Islet precursor cell (in vitro differentiated cells): ENCODE measurements around the gene NAGK.
"Not testable (repeated sequence)": the region's sequence is repeated elsewhere in the genome, so short reads cannot be mapped to it uniquely, and the experiment has no call there.

Experiments
- DNase-seq: peaks from one replicate; pipeline ENCODE4 v3.0.0-alpha.2; 2018

The NAGK gene

DNA sequence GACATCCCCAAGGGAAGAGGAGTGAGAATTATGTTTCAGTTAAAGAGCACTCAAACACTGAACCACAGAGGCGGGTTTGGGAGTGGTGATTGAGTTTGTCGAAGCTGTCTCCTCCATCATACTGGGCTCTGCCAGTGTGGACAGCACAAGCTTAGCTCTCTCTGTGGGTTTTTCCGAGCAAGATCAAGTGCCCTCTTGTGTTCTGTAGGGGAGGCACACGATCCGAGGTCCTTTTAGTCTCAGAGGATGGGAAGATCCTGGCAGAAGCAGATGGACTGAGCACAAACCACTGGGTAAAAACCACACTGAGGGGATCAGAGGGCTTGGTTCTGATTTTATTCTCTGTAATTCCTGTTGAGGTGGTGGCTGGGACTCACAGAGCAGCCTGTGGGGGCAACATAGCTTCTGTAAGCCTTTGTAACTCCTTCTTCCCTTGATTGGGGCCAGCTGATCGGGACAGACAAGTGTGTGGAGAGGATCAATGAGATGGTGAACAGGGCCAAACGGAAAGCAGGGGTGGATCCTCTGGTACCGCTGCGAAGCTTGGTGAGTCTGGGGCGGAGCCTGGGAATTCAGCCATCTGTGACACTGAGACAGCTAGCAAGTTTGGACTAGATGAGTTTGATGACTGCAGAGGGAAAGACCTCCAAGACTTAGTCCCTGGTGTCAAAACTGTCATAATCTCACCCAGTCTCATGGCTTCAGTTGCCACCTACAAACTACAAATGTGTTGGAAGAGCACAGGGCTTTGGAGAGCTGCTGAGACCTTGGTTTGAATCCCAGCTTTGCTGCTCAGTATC, 2.0 kb downstream of the NAGK start:
- peak; percentile 77 for DNase-seq

DNA sequence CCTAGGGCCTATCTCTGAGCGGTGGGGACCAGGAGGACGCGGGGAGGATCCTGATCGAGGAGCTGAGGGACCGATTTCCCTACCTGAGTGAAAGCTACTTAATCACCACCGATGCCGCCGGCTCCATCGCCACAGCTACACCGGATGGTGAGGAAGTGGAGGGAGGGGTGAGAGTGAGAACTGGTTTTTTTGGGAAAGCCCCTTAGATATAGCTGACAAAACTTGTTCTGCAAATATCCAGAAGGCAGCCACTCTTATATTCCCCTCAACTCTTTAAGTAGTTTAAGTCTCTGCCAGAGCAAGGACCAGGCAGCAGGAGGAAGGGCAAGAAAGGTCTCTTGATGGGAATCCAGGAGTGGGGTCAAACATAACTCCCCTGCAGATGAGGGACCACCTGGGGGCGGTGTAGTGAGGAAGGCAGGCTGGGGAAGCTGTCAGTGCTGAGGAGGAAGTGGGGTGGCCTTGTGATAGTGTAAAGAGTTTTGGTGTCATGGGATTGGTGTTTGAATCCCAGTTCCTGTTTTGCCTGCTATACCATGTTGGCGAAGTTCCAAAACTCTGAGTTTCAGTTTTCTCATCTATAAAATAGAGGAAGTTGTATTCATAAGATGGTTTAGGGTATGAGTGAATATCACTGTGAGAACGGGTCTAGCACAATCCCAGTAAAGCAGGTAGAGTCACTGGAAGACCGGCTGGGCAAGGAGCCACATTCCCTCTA, 3.4 kb downstream of the NAGK start:
- peak; percentile 31 for DNase-seq

DNA sequence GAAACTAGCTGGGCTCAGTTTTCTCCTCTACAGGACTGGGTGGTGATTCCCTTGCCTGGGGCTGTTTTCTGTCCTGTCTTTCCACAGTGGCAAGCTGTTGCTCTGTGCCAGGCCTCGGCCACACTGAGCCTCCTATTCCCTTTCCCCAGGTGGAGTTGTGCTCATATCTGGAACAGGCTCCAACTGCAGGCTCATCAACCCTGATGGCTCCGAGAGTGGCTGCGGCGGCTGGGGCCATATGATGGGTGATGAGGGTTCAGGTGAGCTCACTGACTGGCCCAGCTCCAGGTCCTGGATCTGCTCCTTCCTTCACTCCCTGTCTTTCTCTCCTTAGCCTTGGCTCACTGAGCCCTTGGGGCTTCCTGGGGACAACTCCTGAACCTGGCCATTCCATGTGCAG, 4.0 kb downstream of the NAGK start:
- DNase-seq, result peak; percentile 42

DNA sequence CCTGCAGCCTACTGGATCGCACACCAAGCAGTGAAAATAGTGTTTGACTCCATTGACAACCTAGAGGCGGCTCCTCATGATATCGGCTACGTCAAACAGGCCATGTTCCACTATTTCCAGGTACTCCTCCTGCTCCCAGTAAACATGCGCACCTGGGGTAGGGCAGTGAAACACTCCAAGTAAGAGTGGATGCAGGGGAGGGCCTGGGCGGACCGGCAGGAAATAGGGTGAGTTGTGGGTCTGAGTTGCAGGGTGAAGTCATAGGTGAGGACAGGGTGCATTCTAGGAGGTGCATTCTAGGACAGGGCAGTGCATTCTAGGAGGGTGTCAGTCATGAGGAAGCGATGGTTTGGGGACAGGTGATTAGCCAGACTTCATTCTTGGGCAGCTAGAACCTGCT, 5.0 kb downstream of the NAGK start:
- peak; percentile 29 for DNase-seq

DNA sequence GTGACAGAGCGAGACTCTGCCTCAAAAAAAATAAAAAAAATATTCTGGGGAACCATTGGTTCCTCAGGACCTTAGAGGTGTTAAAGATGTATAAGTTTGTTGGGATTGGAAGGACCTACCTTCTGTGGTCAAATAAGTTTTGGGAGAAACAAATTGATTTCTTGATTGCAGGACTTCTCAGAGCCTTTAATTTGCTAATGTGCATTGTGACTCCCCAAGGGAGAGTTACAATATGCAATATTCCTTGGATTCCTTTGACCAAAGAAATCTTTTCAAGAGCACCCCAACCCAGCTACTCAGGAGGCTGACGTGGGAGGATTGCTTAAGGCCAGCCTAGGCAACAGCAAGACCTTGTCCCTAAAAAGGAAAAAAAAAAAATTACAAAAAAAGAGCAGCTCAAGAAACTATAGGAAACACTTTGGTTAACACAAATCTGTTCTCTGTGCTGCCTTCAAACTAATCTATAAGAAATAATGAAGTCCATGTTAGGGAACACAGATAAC, 6.5 kb downstream of the NAGK start:
- no peak for DNase-seq

DNA sequence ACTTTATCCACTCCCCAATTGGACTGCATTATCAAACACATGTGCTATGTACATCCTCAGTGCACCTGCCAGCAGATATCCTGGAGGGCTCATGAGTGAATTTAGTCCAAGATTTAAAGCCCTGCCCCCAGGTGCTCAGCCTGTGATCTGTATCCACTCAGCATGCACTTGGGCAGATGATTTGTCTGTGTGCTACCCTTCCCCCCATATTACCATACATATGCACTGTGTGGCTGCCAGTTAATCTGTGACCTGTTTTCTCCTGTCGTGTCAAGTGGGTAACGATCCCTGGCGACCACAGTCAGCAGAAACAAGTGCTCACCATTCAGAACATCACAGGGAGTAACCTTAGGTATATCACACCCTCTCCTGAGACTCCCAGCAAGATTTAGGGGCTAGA, 10.2 kb downstream of the NAGK start:
- DNase-seq, result no peak

DNA sequence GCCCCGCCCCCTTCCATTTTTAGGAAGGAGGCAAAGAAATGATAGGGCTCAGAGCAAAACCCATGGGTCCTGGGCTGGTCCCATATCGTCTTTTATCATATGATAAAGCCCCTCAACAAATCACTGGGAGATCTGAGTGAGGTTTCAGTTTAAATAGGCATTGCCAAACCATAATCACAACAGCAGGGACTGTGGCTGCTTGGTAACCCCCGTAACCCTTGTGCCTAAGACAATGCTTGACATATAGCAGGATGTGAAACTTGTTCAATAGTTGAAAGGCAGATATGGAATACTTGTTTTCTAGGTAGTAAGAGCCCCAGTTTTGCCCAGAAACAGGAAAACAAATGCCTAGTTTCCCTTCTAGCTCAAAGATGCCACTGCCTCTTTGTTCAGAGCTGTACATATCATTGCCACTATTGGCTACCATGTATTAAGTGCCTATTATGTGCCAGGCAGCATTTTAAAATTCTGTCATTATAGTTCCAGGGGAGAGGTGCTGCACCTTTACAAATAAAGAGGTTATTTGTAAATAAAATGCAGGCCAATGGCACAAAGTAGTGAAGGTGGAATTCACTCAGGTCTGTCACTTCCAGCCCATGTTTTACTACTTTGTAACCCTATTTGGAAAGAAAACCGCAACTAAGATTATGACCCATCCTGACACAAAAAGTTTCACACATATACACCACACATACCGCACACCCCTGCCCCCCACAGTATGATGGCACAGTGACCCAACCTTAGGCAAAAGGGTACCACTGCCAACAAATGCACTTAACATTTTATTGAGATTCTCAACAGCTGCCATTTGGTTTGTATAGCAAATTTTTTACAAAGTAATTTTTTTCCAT, 14.2 kb downstream of the NAGK start:
- DNase-seq, result no peak

DNA sequence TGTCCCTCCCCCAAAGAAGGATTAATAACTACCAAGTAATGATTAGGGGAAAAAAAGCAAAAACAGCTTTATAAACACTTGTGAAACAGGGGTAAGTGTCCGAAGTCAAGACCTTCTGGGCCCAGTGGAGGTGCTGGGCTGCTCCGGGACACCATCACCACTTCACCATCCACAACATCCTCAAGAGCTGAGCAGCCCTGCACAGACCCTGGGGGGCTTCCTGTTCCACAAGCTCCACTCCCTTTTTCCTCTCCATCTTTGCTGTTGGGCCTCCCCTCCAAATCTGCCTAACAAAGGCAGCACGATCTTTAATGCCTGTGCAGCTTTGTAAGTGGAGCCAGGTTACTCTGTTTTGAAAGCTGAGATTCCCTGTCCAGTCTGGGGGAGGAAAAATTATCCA, 14.8 kb downstream of the NAGK start:
- not testable (repeated sequence) for DNase-seq

DNA sequence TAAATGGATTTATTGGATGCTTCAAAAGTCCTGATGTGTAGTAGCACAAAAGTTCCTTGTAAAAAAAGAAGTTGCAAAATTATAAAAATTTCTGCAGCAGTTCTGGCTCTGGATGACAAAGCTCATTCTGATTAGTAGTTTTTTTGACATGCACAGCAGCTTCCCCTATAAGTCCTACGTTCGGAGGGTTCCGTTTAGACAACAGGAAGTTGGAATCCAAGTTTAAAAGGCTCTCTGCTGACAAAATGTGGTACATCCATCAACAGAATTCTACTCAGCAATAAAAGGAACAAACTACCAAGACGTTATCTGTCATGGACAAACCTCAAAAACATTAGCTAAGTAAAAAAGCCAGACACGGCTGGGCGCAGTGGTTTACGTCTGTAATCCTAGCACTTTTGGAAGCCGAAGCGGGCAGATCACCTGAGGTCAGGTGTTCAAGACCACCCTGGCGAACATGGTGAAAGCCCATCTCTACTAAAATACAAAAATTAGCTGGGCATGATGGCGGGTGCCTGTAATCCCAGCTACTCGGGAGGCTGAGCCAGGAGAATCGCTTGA, 15.4 kb downstream of the NAGK start:
- not testable (repeated sequence) for DNase-seq

DNA sequence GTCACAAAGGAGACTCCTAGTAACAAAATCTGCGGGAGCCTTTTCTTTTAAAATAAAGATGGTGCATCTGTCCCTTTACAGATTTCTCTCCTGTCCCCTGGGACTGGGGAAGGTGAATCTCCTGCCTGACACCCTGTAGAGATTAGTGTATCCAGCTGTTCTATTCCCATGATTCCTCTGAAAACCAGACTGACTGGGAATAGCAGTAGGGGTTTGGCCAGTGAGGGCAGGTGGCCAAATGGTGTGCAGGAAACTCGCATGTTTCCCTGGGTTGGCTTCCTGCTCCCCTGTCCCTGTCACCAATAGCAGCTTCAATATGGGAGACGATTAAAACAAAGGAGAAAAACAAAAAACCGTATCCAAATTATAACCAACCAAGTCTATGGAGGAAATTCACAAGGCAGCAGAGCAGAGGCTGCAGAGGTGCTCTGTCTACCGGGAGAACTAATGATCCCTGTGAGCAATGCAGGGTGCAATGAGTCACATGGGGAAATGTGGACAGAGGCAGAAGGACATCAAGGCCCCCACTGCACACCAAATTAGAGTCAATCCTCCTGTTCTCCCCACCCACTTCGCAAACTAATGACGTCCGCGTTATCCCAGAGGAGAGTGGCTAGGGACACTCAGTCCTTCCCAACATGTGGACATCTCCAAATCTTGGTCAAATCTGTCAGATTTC, 17.0 kb downstream of the NAGK start:
- DNase-seq, result not testable (repeated sequence)

DNA sequence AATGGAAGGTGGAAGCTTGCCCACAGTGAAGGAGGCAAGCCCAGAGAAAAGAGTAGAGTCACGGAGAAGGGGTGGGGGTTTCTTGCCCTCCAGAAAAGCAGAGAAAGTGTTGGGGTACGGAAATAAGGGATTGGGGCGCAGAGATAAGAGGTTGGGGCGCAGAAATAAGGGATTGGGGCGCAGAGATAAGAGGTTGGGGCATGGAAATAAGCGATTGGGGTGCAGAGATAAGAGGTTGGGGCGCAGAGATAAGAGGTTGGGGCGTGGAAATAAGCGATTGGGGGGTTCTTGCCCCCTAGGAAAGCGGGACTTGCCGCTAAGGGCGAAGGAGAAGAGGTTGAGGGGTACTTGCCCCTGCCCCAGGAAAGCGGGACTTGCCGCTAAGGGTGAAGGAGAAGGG, 21.0 kb downstream of the NAGK start:
- DNase-seq, result not testable (repeated sequence)

DNA sequence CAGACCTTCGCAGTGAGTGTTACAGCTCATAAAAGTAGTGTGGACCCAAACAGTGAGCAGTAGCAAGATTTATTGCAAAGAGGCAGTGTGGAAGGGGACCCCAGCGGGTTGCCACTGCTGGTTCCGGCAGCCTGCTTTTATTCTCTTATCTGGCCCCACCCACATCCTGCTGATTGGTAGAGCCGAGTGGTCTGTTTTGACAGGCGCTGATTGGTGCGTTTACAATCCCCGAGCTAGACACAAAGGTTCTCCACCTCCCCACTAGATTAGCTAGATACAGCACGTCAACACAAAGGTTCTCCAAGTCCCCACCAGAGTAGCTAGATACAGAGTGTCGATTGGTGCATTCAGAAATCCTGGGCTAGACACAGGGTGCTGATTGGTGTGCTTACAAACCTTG, 23.4 kb downstream of the NAGK start:
- not testable (repeated sequence) for DNase-seq

DNA sequence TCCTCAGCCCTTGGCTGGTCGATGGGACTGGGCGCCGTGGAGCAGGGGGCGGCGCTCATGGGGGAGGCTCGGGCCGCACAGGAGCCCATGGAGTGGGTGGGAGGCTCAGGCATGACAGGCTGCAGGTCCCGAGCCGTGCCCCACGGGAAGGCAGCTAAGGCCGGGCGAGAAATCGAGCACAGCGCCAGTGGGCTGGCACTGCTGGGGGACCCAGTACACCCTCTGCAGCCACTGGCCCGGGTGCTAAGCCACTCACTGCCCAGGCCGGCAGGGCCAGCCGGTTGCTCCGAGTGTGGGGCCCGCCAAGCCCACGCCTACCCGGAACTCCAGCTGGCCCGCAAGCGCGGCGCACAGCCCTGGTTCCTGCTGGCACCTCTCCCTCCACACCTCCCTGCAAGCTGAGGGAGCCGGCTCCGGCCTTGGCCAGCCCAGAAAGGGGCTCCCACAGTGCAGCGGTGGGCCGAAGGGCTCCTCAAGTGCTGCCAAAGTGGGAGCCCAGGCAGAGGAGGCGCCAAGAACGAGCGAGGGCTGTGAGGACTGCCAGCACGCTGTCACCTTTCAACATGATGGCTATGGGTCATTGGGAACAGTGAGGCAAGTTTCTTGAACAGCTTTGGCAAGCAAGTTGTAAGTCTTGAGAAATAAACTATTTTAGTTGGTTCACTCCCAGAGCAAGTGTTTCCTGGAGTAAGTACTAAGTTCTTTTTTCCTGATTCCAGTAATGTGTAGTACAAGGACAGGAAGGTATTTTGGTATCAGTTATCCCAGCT, 24.2 kb downstream of the NAGK start:
- not testable (repeated sequence) for DNase-seq

DNA sequence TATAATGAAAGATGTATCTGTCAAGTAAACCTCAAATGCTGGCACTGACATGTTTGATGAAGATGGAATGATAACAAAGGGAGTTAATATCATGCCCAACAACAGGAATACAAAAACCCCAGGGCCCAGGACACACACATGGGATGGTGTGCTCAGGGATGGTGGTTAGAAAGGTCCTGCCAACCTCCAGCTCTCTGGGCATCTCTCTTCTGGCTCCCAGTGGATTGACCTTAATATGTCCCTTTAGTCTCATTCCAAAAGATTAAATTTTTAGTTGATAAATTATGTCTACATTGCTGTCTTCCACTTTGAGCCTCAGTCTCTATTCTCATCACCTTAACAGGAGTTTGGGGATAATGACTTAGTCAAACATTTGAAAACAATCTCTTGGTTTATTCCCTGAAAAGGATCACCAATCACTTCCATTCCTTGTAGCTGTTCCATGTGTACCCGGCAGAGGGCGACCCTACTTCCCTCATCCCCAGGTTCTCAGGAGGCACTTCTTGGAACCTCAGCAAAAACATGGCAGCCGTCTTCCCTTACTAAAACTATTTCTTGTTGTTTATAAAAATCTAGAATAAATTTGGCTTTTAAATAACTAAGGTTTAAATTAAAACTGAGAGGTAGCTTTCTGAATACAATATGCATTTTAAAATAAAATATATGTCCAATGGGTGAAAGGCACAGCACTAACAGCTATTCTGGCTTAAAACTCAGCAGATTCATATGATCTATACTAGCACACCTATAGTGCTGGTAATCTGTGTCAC, 31.9 kb downstream of the NAGK start:
- peak; percentile 66 for DNase-seq

DNA sequence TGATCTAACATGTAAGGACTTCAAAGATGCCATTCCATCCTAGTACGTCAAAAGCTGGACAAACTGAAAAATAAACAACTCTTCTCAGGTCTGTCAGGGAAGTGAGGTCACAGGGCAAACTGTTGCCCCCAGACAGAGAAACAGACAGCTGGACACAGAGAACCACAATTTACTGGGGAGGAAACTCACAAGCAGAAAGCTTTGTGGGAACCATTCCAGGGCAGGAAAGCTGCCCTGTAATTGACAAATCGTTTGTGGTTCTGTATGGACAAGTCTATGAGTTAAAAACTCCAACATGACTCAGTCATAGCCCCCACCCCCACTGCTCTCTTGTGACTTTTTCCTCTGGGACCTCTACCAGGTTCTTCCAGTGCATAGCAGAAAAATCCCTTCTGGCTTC, 33.2 kb downstream of the NAGK start:
- DNase-seq, result peak; percentile 80

DNA sequence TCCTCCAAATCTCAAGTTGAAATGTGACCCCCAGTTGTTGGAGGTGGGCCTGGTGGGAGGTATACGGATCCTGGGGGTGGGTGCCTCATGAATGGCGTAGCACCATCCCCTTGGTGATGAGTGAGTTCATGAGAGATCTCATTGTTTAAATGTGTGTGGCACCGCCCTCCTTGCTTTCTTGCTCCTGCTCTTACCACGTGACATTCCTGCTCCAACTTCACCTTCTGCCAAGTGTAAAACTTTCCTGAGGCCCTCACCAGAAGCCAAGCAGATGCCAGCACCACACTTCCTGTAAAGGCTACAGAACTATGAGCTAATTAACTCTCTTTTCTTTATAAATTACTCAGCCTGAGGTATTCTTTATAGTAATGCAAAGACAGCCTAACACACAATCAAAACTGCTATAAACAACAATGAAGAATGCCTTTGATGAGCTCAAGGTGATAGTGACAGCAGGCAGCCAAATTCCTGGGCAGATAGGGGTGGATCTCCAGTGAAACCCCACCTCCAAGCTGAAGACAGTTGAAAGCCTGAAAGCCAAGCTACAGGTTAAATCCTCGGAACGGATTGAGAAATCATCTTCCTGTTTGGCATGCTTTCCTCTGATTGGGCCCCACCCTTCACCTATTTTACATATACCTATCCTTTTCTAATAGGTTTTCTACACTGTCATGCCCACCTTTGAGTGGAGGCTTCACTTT, 34.7 kb downstream of the NAGK start:
- DNase-seq, result no peak

DNA sequence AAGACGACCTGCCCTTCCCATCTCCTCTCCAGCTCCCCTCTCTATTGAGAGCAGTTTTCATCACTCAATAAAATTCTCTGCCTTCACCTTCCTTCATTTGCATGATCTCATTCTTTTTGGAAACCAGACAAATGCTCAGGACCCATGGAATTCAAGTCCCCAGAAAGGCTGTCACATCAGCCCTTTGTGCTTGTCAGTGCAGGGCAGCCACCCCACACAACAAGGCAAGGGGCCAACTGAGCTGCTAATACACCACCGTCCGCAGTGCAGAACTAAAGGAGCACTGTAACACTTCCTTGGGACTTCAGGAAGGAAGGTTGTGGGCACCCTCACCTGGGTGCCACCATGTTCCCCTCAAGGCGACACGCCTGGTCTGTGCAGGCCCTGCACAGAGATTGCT, 35.4 kb downstream of the NAGK start:
- no peak for DNase-seq

DNA sequence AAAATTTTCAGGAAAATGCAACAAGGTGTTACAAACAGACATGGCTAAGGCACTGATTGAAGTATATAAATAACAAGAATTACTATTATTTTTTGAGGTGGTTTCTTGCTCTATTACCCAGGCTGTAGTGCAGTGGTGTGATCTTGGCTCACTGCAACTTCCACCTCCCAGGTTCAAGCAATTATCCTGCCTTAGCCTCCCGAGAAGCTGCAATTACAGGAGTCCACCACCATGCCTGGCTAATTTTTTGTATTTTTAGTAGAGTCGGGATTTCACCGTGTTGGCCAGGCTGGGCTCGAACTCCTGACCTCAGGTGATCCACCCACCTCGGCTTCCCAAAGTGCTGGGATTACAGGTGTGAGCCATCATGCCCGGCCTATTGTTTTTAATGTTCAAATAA, 38.0 kb downstream of the NAGK start:
- DNase-seq, result not testable (repeated sequence)

DNA sequence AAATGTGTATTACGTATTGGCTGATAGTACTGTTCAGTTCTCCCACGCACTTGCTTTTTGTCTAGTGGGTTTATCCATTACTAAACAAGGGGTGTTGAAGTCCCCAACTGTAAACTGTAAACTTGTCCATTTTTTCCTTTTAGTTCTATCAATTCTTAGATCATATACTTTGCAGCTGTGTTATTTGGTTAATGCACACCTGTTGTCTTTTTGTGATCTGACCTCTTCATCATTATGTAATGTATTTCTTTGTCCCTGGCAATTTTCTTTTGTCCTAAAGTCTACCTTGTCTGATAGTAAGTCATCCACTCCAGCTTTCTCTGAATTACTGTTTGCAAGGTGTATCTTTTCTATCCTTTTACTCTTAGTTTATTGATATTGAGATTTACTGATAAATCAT, 39.6 kb downstream of the NAGK start:
- DNase-seq, result no peak

DNA sequence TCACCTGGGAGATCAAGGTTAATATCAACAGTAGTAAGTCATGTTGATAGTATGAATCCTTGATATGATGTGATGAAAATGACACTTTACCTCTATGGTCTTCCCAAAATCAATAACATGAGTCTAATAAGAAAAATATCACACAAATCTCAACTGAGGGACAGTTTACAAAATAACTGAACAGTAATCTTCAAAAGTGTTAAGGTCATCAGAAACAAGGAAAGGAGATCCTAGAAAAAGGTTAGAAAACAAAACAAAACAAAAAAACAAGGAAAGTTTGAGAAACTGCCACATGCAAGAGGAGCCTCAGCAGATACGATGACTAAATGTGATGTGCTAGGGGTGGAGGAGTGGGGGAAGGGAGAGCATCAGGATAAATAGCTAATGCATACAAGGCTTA, 45.4 kb downstream of the NAGK start:
- DNase-seq, result no peak
